K562 (cell line): Measurements from ENCODE around the gene IGLON5. TPM values are rescaled to one million over a fixed set of nuclear protein-coding genes. Genes with fewer than 3 reads are reported as not detected.

Source experiments
- BHLHE40 ChIP-seq: IDR thresholded peaks from 2 replicates; pipeline ENCODE4 v1.6.1; 2011; ENCODE audit warnings: low read length, improper control_type of control experiment
- CBX2 ChIP-seq: fragments of 200-600 bp; sonication (generic); IDR thresholded peaks from one replicate; pipeline ENCODE4 v1.6.1; 2012; ENCODE audit warnings: mild to moderate bottlenecking, low read length, inconsistent platforms; ENCODE audit not compliant: insufficient read depth, poor library complexity, severe bottlenecking
- FOXA3 ChIP-seq, 2 experiments: fragments of 450-650 bp in 1 of 2; sonication (generic) in 1 of 2; formaldehyde crosslinking; IDR thresholded peaks in 1 of 2; conservative IDR thresholded peaks in 1 of 2; 2 replicates each; pipeline versions ENCODE4 v1.4.0 to v1.8.0; 2020 to 2022; ENCODE audit warnings: mild to moderate bottlenecking in 2 of 2, missing genetic modification reagents in 1 of 2
- HNRNPUL1 ChIP-seq: fragments of 200-400 bp; formaldehyde crosslinking; IDR thresholded peaks from 2 replicates; pipeline ENCODE4 v1.6.1; 2017; ENCODE audit warnings: low read length
- HSF4 ChIP-seq: fragments of 250-450 bp; sonication (Bioruptor Pico); IDR thresholded peaks from 2 replicates; pipeline ENCODE4 v2.1.2; 2022; ENCODE audit warnings: mild to moderate bottlenecking, moderate library complexity, borderline replicate concordance
- MAFF ChIP-seq: IDR thresholded peaks from 2 replicates; pipeline ENCODE4 v1.6.1; 2012; ENCODE audit warnings: low read length, improper control_type of control experiment
- MBD1 ChIP-seq: fragments of 250-450 bp; sonication (Bioruptor Pico); IDR thresholded peaks from 2 replicates; pipeline ENCODE4 v1.8.0; 2022; ENCODE audit warnings: inconsistent platforms
- NFE2L1 ChIP-seq: fragments of 450-650 bp; IDR thresholded peaks from 2 replicates; pipeline ENCODE4 v1.6.1; 2016; ENCODE audit warnings: missing genetic modification characterization, low read depth, mild to moderate bottlenecking, missing compliant biosample characterization, moderate library complexity, borderline replicate concordance
- OTX1 ChIP-seq: fragments of 450-650 bp; formaldehyde crosslinking; IDR thresholded peaks from 2 replicates; pipeline ENCODE4 v1.4.0; 2022; ENCODE audit warnings: mild to moderate bottlenecking
- PPARD ChIP-seq: fragments of 250-450 bp; sonication (Bioruptor Pico); IDR thresholded peaks from 2 replicates; pipeline ENCODE4 v1.8.0; 2022; ENCODE audit warnings: inconsistent platforms, mild to moderate bottlenecking, moderate library complexity
- RBM39 ChIP-seq: fragments of 200-400 bp; formaldehyde crosslinking; optimal IDR thresholded peaks from 2 replicates; pipeline ENCODE3; 2018; ENCODE audit warnings: low read depth, low read length
- RFX5 ChIP-seq: IDR thresholded peaks from 2 replicates; pipeline ENCODE4 v1.6.1; 2011; ENCODE audit warnings: low read depth, mild to moderate bottlenecking, improper control_type of control experiment, low read length
- XRCC3 ChIP-seq: fragments of 450-650 bp; IDR thresholded peaks from 2 replicates; pipeline ENCODE4 v1.6.1; 2017; ENCODE audit warnings: mild to moderate bottlenecking, moderate library complexity
- ZBTB40 ChIP-seq, 2 experiments: fragments of 450-650 bp in 1 of 2; sonication (generic) in 1 of 2; formaldehyde crosslinking in 1 of 2; IDR thresholded peaks; 2 replicates each; pipeline versions ENCODE4 v1.7.1 to v1.9.0; 2016 to 2022; ENCODE audit warnings: inconsistent platforms in 1 of 2, mild to moderate bottlenecking in 1 of 2, missing genetic modification reagents in 1 of 2
- ZNF133 ChIP-seq: fragments of 250-450 bp; sonication (Bioruptor Pico); IDR thresholded peaks from 2 replicates; pipeline ENCODE4 v1.4.0; 2020; ENCODE audit warnings: mild to moderate bottlenecking
- ZNF217 ChIP-seq: sonication (generic); formaldehyde crosslinking; IDR thresholded peaks from 2 replicates; pipeline ENCODE4 v1.8.0; 2022; ENCODE audit warnings: mild to moderate bottlenecking, missing genetic modification reagents
- ZNF316 ChIP-seq: fragments of 450-650 bp; IDR thresholded peaks from 2 replicates; pipeline ENCODE4 v1.6.1; 2016
- ZNF431 ChIP-seq: sonication (generic); formaldehyde crosslinking; IDR thresholded peaks from 2 replicates; pipeline ENCODE4 v1.8.0; 2022; ENCODE audit warnings: mild to moderate bottlenecking, missing genetic modification reagents
- polyA plus RNA-seq, 8 experiments: library from polyadenylated mRNA; depleted of rRNA in 4 of 8; stranded (reverse) in 5 of 8; unstranded in 3 of 8; fragments of >200 nt; fragmentation: Nextera tagmentation in 2 of 8; fragmentation: Illumina TruSeq in 1 of 8; extraction: Ambion mirVana in 2 of 8; extraction: Trizol in 1 of 8; gene quantifications; 2 replicates each; pipeline versions ENCODE4 v1.2.1 to v1.2.3, GENCODE V29; 2011 to 2014; ENCODE audit warnings: inconsistent platforms in 1 of 8, missing spikeins in 1 of 8
- total RNA-seq, 7 experiments: library from RNA; depleted of rRNA in 6 of 7; stranded (reverse); fragments of >200 nt in 6 of 7; fragmentation: Illumina TruSeq in 2 of 7; extraction: Trizol in 2 of 7; gene quantifications; 2 replicates each; pipeline versions ENCODE4 v1.2.1 to v1.2.3, GENCODE V29; 2011 to 2021; ENCODE audit warnings: low replicate concordance in 1 of 7

Gene IGLON5
- total and polyA plus RNA-seq, 9 of the 15 experiments (the other 6 are each of a cell fraction or from before 2014, with no cell fraction given), result 0.03 to 0.22 (median 0.14) TPM; not detected in 2

- TF ChIP-seq ZBTB40 (IDR thresholded peaks at IDR 0.05) (no peak), ZBTB40 (CRISPR knock-in tag; IDR thresholded peaks at IDR 0.05) (no peak), BHLHE40 (0 out of 2 replicates have a peak, but pooled peaks have one; percentile 10), ZNF133 (CRISPR knock-in tag) (no peak), HNRNPUL1 (no peak), ZNF316 (peak; percentile 76), CBX2 (no peak), MBD1 (CRISPR knock-in tag) (no peak), PPARD (CRISPR knock-in tag) (no peak), NFE2L1 (tag) (0 out of 2 replicates have a peak, but pooled peaks have one; percentile 13), HSF4 (CRISPR knock-in tag) (no peak), ZNF217 (CRISPR knock-in tag) (no peak), FOXA3 (CRISPR knock-in tag; conservative IDR thresholded peaks at IDR 0.05 in 1 of 2, IDR thresholded peaks at IDR 0.05 in 1 of 2) (no peak), XRCC3 (no peak), MAFF (peak; percentile 11; the same call in 1 of the 2 replicates), ZNF431 (no peak), RFX5 (no peak), OTX1 (CRISPR knock-in tag) (no peak), RBM39 (no peak)
These were observed 37.2 kb upstream of the IGLON5 start (continued) for GRCh38 chr19:51274049-51274770.
